Hematopoietic multipotent progenitor cell (in vitro differentiated cells): ENCODE data around the gene RNF151. TPM values are rescaled to one million over a fixed set of nuclear protein-coding genes. Genes with fewer than 3 reads are reported as not detected.
A peak's percentile ranks its signal among the peaks of the same experiment; 100 is the strongest.

ENCODE experiments used
- DNase-seq, 3 donors: peaks; one replicate each; pipeline ENCODE4 v3.0.0-alpha.2; 2011 to 2015; ENCODE audit warnings: low read depth in 2 of 3, low spot score in 2 of 3
- total RNA-seq: library from RNA; depleted of rRNA; stranded (reverse); fragments of >200 nt; gene quantifications from one replicate; pipeline ENCODE4 v1.2.3, GENCODE V29; 2012

Gene RNF151
- total RNA-seq, 1 donor = 0.54 TPM

DNA sequence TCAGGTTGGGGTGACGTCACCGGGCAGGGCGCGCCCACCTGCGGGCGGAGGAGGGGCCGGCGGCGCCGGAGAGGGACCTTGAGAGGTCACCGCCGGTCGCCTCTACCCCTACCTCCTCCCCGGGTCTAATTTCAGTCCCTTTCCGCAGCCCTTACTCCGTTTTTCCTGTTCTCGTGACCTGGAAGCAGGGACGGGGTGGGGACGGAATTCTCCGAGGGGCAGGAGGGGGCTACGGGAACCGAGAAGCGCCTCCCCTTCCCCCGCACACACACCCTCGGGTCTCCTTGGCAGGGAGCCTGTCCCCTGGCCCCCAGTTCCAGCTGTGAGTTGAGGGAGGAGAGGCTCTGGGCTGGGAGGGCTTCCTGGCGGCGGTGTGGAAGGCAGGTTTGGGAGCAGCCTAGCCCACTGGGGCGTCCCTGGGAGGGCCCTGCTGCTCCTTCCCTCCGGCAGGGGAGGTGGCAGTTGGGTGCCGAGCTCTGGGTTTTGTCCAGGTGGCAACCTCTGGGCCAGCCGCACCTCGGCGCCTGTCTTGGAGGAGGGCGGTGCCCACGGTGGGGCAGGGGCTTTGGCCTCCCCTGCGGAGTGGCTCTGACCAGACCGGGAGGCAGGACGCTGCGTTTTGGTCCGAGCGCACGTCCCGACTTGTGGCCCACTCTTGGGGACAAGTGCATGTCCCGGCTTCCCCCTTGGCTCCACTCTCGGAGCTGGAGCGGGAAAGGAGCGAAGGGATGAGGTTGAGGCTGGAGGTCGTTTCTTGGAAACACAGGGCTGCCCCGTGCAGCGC, 23.9 kb downstream of the RNF151 start:
- no peak for DNase-seq

DNA sequence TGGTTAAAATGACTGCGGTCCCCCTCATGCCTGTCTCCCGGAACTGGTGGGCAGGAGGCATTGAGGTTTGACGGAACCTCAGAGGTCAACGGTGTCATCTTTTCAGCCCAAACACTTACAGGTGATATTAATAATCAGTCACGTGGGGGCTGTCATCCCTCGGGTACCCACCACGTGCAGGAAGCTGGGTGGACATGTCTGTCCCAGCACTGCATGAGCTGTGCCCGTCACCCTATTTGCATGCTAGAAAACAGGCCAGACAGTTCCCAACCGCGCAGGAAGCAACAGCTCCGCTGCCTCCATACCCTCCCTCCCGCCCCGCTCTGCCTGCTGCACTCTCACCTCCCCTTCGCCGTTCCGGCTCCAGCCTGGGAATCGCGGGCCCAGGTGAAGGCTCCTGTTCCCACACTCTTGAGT, 24.5 kb downstream of the RNF151 start:
- peak in 1 of 3 donors; percentile 32 for DNase-seq

- DNase-seq = no peak
Measured at GRCh38 chr16:1991588-1991947, 24.9 kb downstream of the RNF151 start.

DNA sequence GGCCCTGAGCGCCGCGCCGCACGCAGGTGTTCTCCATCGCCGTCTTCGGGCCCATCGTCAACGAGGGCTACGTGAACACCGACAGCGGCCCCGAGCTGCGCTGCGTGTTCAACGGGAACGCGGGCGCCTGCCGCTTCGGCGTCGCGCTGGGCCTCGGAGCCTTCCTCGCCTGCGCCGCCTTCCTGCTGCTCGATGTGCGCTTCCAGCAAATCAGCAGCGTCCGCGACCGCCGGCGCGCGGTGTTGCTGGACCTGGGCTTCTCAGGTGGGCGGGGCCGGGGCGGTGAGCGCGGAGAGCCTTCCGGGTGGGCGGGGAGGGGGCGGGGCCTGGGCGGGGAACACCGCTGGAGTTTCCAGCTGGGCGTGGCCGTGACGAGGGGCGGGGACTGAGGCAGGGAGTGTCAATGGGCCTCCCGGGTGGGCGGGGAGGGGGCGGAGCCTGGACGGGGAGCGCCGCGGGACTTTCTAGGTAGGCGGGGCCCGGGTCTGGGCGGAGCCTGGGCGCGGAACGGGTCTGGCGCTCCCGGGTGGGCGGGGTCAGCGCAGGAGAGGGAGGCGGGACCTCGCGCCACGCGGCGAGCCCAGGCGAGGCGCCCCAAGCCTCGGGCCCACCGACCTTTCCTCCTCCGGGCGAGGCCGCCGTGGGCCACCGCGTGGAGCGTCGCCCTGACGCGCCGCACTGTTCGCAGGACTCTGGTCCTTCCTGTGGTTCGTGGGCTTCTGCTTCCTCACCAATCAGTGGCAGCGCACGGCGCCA, 25.5 kb downstream of the RNF151 start:
- peak; percentile 94 to 97 (median 96) for DNase-seq

DNA sequence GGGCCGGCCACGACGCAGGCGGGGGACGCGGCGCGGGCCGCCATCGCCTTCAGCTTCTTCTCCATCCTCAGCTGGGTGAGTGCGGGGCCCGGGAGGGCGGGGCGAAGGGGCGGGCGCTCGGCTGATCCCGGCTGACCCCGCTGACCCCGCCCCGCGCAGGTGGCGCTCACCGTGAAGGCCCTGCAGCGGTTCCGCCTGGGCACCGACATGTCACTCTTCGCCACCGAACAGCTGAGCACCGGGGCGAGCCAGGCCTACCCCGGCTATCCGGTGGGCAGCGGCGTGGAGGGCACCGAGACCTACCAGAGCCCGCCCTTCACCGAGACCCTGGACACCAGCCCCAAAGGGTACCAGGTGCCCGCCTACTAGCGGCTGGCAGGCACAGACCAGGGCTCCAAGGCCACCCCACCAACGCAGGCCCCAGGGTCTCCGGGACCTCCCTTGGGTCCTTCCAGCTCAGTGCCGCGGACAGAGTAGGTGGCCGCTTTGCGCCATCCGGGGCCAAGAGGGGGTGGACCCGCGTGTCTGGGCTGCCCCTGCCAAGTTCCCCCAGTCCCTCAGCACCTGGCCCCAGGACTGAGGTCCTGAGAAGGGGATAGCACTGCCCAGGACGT, 26.2 kb downstream of the RNF151 start:
- DNase-seq = no peak

- no peak for DNase-seq
Measured at GRCh38 chr16:1993731-1994131, 27.1 kb downstream of the RNF151 start.

GRCh38 chr16:1997494-1998359, 31.1 kb downstream of the RNF151 start:
- DNase-seq = no peak

DNA sequence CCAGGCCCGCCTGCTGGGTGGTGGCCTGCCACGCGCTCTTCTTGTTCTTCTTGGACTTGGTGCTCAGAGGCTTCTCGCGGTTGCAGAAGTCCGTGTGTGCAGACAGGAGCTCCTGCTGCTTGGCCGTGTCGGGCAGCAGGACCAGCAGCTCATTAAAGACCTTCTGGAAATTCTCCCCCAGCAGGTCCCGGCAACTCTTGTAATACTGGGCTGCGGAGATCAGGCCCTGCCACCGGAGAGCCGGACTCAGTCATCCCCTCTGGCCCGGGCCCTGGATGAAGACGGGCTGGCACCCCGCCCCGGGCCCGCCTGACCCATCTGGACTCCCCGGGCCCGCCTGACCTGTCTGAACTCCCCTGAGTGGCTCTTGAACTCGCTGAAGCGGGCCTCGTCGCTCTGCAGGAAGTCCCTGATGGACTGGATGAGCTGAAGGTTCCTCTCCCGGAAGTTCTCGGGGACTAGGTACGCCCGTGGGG, 31.7 kb downstream of the RNF151 start:
- DNase-seq = no peak

DNA sequence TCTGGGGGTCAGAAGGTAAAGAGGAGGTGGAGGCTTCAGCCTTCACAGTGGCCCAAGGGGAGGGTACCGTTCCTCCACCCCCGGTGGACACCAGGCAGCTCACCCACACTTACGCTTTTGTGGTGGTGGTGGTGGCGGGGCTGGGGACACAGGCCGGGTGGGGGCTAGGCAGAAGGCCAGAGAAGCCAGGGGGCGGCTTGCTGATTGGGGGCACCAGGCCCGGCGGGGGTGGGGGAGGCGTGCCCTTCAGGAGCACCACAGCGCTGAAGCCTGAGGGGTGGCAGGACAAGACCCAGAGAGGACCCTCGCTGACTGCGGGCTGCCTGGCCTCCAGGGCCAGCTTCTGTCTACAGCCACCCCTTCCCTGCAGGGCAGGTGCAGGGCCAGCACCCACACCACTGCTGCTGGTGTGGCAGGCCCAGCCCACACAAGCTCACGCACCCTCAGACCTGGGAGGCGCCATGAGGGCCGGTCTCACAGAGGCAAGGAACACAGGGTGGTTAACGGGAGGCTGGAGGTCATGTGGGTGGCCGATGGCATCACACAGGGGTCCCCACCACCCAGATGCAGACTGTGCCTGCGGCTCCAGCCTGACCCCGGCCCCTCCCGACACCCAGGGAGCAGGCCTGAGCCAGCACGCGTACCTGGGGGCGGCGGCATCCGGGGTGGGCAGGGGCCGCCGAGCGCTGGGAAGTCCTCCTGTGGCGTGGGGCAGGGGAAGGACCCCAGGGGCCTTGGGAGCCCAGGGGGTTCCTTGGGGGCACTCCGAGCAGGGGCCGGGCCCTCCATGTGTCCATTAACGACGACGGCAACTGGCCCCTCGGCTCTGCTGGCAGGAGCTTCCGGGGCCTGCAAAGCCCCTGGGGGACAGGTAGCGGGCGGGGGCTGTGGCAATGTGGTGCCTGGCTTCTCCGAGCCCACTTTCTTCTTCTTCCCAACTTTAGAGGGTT, 32.5 kb downstream of the RNF151 start:
- no peak for DNase-seq

GRCh38 chr16:1999866-2000514, 33.3 kb downstream of the RNF151 start:
- DNase-seq = no peak

GRCh38 chr16:2001035-2001434, 34.4 kb downstream of the RNF151 start:
- no peak for DNase-seq

DNA sequence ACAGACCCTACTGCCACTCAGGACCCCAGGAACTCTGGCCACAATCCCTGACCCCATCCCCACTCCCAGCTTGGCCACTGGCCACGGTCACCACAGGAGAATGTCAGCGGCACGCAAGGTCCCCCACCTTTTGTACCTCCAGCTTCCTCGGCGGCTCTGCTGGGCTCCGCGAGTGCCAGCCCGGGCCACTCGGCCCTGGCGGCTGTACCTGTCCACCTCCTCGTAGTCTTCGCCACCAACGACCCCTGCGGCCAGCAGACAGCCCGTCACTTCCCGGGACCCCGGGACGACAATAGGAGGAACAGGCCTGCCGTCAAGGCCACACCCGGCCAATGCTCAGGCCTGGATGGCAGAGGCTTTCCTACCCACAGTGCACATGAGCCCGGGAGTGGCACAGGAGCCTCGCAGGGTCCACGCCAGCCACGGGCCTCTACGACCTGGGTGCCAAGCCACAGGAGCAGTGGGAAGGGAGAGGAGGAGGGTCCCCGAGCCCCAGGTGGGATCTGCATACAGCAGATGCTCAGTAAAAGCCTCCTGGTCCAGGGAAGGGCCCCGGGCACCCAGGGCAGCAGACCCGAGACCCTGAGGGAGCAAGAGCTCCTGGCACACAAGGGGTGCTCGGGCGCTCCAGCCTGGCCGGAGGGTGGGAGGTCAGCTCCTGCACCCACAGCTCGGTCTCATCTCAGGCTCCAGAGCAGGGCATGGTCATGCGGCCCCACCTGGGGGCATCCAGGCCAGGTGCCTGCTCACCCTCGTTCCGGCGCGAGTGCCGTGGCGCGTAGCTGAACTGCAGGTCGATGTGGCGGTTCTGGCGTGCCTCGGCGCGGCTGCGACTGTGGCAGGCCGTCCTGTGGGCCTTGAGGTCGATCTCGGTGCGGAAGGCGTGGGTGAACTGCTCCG, 35.0 kb downstream of the RNF151 start:
- no peak for DNase-seq

DNA sequence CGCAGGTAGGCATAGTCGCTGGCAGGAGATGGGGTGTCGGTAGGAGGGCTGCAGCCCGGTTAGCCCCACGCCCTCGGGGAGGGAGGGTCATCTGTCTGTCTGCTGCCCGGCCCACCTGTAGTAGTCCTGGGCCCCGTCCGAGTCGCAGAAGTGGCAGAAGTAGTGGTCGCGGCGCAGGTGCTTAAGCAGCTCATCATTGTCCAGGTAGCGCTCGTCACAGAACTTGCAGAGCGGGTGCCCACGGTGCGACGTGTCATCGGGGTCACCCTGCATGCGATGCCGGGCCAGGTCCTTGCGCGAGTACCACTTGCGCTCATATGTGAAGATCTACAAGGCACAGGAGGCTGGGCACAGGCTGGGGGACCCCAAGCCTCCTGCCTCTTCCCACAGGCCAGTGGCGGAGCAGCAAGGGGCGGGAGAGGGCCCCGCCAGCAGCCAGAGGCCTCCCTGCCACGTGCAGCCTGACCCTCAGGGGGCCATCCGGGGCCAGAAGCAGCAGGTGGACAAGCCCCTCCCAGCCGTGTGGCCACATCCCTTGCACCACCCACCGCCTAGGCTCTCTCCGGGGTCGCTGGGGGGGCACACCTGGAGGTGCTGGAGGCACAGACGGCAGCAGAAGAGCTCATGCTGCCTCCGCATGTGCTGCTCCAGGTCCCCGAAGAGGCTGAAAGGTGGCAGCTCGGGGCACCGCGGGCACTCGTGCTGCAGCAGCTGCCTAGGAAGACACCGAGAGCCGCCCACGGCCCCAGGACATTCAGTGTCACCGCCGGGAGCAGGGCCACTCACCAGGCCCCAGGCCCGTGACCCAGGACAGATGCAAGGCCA, 36.0 kb downstream of the RNF151 start:
- no peak for DNase-seq

DNA sequence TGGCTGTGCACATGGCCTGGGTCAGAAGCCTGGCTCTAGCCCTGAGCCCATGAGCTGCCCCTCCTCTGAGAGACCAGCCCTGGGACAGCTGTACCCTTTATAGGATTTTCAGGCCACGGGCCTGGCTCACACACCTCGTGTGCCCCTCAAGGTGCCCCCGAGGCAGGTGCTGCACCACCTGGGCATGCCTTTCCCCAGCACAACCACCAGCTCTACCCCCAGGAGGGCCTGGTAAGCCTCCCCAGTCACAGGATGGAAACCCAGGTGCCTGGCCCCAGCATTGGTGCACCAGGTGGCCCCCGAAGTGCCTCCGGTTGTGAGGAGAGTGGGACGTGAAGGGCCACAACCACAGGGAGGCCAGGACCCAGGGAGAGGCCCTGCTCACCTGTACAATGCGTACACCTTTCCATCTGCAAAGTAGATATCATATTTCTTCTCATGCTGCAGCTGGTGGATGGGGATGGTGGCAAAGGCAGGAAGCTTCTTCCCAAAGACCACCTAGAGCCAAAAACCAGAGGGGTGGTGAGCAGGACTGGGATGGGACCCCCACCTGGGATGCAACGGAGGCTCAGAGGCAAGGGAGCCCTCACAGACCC, 36.7 kb downstream of the RNF151 start:
- no peak for DNase-seq

DNA sequence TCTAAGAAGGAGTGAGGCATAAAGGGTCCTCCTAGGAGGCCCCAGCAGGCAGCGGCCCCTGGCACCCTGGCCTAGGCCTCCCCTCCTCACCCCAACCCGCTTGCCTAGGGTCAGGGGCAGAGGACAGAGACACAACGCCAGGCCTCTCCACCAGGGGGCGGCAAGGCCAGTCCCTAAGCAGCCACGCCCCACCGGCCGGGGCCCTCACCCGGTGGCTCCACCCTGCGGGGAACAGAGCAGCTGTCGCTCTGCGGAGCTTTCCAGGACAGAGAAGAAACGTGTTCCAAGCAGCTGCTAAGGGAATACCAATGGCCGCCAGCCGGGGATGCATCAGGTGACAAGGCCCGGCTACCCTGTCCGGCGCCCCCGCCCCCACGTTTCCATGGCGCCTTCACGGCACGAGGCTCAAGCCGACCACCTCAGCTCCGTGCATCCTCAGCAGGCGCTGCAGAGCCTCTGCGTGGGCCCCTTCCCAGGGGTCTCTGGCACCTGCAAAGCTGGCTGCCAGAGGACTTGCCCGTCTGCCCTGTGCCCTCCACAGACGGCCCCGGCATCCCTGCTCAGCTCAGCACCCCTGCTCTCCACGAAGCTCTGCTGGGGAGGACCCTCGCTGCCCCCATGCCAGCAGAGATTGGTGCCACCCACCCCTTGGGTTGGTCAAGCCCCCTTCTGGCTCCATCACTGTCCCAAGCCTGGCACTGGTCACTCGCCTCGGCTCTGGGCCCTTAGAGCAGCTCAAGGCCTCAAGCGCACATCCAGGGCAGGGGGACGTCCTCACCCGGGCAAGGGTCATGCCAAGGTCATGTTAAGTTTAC, 37.4 kb downstream of the RNF151 start:
- DNase-seq = peak; percentile 72 to 92 (median 87)
